Right lobe of liver (tissue), 4 donors: ENCODE results near the gene SORBS2.

Experiments
- POLR2A ChIP-seq: fragments of 450-650 bp; IDR thresholded peaks from one replicate; pipeline ENCODE4 v1.6.1; 2017; ENCODE audit warnings: antibody characterized with exemption, mild to moderate bottlenecking
- TF ChIP-seq, protein P1 (sequence below), 4 donors: fragments of 200-600 bp in 3 of 4; fragments of 450-650 bp in 1 of 4; IDR thresholded peaks; one replicate each; pipeline versions ENCODE4 v1.5.1 to v1.8.0; 2016 to 2022; ENCODE audit warnings: antibody characterized with exemption in 4 of 4, mild to moderate bottlenecking in 2 of 4
- donor health status: DM: no; HTN: no; CAD: no.
- donor health status: DM: no; HTN: no; CAD: no.
- donor health status: DM: no; HTN: yes; CAD: no.

DNA sequence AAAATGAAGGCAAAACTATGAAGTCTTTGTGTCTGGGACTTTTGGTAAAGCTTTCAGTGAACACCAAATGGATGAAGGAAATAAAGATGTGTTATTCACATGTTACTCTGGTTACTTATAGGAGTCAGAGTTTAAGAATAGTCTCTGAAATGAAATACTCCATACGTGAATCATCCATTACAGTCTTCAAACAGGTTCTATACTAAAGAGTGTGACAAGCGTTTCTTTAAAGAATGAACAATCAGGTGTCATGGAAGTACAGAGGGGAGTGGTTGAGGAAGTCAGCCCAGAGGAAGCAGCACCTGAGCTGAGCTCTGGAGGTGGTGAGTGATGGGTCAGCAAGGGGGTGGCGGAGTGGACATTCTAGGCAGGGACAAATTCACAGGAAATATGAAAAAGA is 41.8 kb upstream of the SORBS2 start:
- TF ChIP-seq, protein P1, sequence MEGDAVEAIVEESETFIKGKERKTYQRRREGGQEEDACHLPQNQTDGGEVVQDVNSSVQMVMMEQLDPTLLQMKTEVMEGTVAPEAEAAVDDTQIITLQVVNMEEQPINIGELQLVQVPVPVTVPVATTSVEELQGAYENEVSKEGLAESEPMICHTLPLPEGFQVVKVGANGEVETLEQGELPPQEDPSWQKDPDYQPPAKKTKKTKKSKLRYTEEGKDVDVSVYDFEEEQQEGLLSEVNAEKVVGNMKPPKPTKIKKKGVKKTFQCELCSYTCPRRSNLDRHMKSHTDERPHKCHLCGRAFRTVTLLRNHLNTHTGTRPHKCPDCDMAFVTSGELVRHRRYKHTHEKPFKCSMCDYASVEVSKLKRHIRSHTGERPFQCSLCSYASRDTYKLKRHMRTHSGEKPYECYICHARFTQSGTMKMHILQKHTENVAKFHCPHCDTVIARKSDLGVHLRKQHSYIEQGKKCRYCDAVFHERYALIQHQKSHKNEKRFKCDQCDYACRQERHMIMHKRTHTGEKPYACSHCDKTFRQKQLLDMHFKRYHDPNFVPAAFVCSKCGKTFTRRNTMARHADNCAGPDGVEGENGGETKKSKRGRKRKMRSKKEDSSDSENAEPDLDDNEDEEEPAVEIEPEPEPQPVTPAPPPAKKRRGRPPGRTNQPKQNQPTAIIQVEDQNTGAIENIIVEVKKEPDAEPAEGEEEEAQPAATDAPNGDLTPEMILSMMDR (IDR thresholded peaks at IDR 0.05), result no peak
- TF ChIP-seq POLR2A, result no peak
